Hepatocyte (in vitro differentiated cells): ENCODE measurements around the gene PEMT. TPM values are rescaled to one million over a fixed set of nuclear protein-coding genes. Genes with fewer than 3 reads are reported as not detected.

Source experiments
- DNase-seq: peaks from one replicate; pipeline ENCODE4 v3.0.0-alpha.2; 2016; ENCODE audit warnings: low spot score
- H2AFZ ChIP-seq: fragments of 200-600 bp; sonication (generic); 2 replicates; pipeline ENCODE4 v1.6.0; 2016; ENCODE audit warnings: antibody characterized with exemption, mild to moderate bottlenecking
- H3K27ac ChIP-seq: fragments of 200-600 bp; sonication (generic); 2 replicates; pipeline ENCODE4 v1.5.1; 2016; ENCODE audit warnings: mild to moderate bottlenecking
- H3K27me3 ChIP-seq: fragments of 200-600 bp; sonication (generic); 2 replicates; pipeline ENCODE4 v1.6.1; 2016
- H3K36me3 ChIP-seq: fragments of 200-600 bp; sonication (generic); replicated peaks from 2 replicates; pipeline ENCODE4 v1.5.1; 2016; ENCODE audit warnings: low read depth; ENCODE audit not compliant: insufficient read depth
- H3K4me1 ChIP-seq: fragments of 200-600 bp; sonication (generic); 2 replicates; pipeline ENCODE4 v1.5.1; 2016; ENCODE audit warnings: mild to moderate bottlenecking, moderate library complexity; ENCODE audit not compliant: insufficient read depth
- H3K4me2 ChIP-seq: fragments of 200-600 bp; sonication (generic); 2 replicates; pipeline ENCODE4 v1.6.0; 2016
- H3K4me3 ChIP-seq: fragments of 200-600 bp; sonication (generic); 2 replicates; pipeline ENCODE4 v1.5.1; 2016; ENCODE audit warnings: mild to moderate bottlenecking
- H3K79me2 ChIP-seq: fragments of 200-600 bp; sonication (generic); 2 replicates; pipeline ENCODE4 v1.6.0; 2017; ENCODE audit warnings: mild to moderate bottlenecking
- H3K9me2 ChIP-seq: fragments of 200-600 bp; sonication (generic); replicated peaks from 2 replicates; pipeline ENCODE4 v1.6.0; 2017; ENCODE audit warnings: mild to moderate bottlenecking; ENCODE audit not compliant: insufficient read depth
- H3K9me3 ChIP-seq: fragments of 200-600 bp; sonication (generic); 2 replicates; pipeline ENCODE4 v1.5.1; 2016; ENCODE audit warnings: low read depth, mild to moderate bottlenecking
- H4K20me1 ChIP-seq: fragments of 200-600 bp; sonication (generic); 2 replicates; pipeline ENCODE4 v1.6.0; 2016; ENCODE audit warnings: mild to moderate bottlenecking; ENCODE audit not compliant: insufficient read depth, poor library complexity, severe bottlenecking
- EZH2 ChIP-seq: fragments of 200-600 bp; sonication (generic); IDR thresholded peaks from 2 replicates; pipeline ENCODE4 v1.6.1; 2016; ENCODE audit warnings: antibody characterized with exemption, mild to moderate bottlenecking, borderline replicate concordance
- EZH2phosphoT487 ChIP-seq: fragments of 200-600 bp; sonication (generic); IDR thresholded peaks from one replicate; pipeline ENCODE4 v1.6.1; 2018; ENCODE audit warnings: antibody characterized with exemption, mild to moderate bottlenecking, low read depth, moderate library complexity; ENCODE audit not compliant: unreplicated experiment, severe bottlenecking
- WGBS: methylation state at CpG from one replicate; pipeline ENCODE4 v1.1.6; 2016; ENCODE audit warnings: low lambda C conversion rate; ENCODE audit errors: missing lambda C conversion rate; 5-methylcytosine and 5-hydroxymethylcytosine counted together
- polyA plus RNA-seq: library from polyadenylated mRNA; unstranded; fragments of >200 nt; fragmentation: Nextera tagmentation; extraction: Ambion mirVana; gene quantifications from 2 replicates; pipeline ENCODE4 v1.2.1, GENCODE V29; 2016
- total RNA-seq: library from RNA; depleted of rRNA; stranded (reverse); fragments of >200 nt; gene quantifications from 2 replicates; pipeline ENCODE4 v1.2.3, GENCODE V29; 2014
- TF ChIP-seq, protein P1 (sequence below): fragments of 200-600 bp; sonication (generic); IDR thresholded peaks from 2 replicates; pipeline ENCODE4 v1.5.1; 2016; ENCODE audit warnings: antibody characterized with exemption, mild to moderate bottlenecking; ENCODE audit not compliant: poor library complexity

Gene PEMT
- total and polyA plus RNA-seq, 2 experiments from 2014 or later: 50.1 to 70.4 TPM

DNA sequence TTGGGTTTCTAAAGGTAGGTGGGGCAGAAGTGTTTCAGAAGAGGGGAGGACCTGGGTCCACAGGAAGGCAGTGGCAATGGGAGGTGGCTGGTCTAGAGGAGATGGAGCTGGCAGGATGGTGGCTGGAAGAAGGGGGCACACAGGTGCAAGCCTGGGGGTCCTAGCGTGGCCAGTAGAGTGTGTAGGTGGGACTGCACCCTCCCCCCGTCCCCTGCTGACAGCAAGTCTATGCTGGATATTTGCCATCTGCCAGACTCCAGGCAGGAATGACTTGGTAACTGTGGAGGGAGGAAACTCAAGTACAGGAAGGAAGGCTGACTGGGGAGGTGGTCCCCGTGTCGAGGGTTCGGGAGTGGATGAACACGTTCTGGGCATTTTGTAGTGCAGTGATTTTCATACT, 106.1 kb downstream of the PEMT start:
- no peaks in the 10 kb centered on the region for H3K36me3 ChIP-seq
- peaks cover 7% of the 10 kb centered on the region for H4K20me1 ChIP-seq
- 95% methylated on average over 6 of the region's 6 CpGs for WGBS
- H3K27ac ChIP-seq: no peak overlapping the region
- H3K9me3 ChIP-seq: no peaks in the 10 kb centered on the region
- no peaks in the 10 kb centered on the region for H3K9me2 ChIP-seq
- DNase-seq: no peak
- TF ChIP-seq, protein P1, sequence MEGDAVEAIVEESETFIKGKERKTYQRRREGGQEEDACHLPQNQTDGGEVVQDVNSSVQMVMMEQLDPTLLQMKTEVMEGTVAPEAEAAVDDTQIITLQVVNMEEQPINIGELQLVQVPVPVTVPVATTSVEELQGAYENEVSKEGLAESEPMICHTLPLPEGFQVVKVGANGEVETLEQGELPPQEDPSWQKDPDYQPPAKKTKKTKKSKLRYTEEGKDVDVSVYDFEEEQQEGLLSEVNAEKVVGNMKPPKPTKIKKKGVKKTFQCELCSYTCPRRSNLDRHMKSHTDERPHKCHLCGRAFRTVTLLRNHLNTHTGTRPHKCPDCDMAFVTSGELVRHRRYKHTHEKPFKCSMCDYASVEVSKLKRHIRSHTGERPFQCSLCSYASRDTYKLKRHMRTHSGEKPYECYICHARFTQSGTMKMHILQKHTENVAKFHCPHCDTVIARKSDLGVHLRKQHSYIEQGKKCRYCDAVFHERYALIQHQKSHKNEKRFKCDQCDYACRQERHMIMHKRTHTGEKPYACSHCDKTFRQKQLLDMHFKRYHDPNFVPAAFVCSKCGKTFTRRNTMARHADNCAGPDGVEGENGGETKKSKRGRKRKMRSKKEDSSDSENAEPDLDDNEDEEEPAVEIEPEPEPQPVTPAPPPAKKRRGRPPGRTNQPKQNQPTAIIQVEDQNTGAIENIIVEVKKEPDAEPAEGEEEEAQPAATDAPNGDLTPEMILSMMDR: no peak
- TF ChIP-seq EZH2phosphoT487: no peak
- no peak for TF ChIP-seq EZH2
- H3K4me2 ChIP-seq: no peak overlapping the region
- H2AFZ ChIP-seq: no peak overlapping the region
- no peaks in the 10 kb centered on the region for H3K4me1 ChIP-seq
- no peak overlapping the region for H3K4me3 ChIP-seq
- H3K79me2 ChIP-seq: peaks cover 56% of the 10 kb centered on the region
- H3K27me3 ChIP-seq: no peaks in the 10 kb centered on the region

DNA sequence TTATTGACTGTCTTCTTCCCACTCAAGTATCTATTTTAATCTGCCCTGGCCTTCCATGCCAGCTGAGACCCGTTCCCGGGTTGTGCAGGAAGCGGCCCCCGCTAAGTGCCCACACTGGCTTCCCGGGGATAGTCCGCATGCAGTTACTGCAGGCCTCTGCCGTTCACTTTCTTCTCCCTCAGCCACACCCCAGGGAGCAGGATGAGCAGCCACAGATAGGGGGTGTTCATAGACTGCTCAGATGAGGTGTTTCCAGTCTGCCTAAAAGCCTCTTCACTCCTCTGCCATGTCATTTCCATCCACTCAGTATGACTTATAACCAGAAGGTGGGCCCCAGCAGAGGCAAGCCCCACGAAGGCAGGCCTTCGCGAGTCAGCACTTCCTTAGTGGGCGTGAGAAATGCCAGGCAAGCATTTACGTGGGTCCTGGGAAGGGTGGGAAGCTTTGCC, 107.0 kb downstream of the PEMT start:
- no peak for TF ChIP-seq EZH2phosphoT487
- no peak for TF ChIP-seq EZH2
- TF ChIP-seq, protein P1: no peak
- Histone ChIP-seq H3K9me3 (no peaks in the 10 kb centered on the region), H3K4me2 (no peak overlapping the region), H3K27me3 (no peaks in the 10 kb centered on the region), H3K79me2 (peaks cover 65% of the 10 kb centered on the region), H3K27ac (no peak overlapping the region), H3K4me1 (no peaks in the 10 kb centered on the region), H2AFZ (no peak overlapping the region), H3K4me3 (no peak overlapping the region), H4K20me1 (peaks cover 7% of the 10 kb centered on the region), H3K36me3 (no peaks in the 10 kb centered on the region), H3K9me2 (no peaks in the 10 kb centered on the region)
- no peak for DNase-seq
- WGBS: 91% methylated on average over 12 of the region's 12 CpGs

DNA sequence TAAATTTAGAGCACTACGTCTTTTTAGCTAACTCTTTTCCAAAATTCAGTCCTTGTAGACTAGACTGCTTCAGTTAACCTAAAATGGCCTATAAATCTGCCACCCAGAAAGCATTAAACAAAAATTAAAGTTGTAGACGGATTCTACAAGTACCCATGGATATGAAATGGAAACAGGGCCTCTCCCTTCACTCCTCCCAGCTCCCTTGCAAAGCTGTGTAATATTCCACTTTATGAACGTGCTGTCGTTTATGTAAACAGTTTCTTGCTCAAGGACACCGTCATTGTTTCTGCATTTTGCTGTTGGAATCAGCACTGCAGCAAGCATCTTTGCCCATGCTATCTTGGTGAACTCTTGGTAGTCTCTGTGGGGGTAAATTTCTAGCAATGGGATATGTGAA, 109.6 kb downstream of the PEMT start:
- Histone ChIP-seq H4K20me1 (peaks cover 7% of the 10 kb centered on the region), H3K79me2 (peaks cover 88% of the 10 kb centered on the region)
- 88% methylated on average over 5 of the region's 5 CpGs for WGBS

More for the DNA sequence above, 109.6 kb downstream of the PEMT start:
- DNase-seq: no peak
- no peaks in the 10 kb centered on the region for H3K36me3 ChIP-seq
- H2AFZ ChIP-seq: no peak overlapping the region
- H3K9me3 ChIP-seq: no peaks in the 10 kb centered on the region
- no peaks in the 10 kb centered on the region for H3K27me3 ChIP-seq
- H3K27ac ChIP-seq: no peak overlapping the region
- H3K4me3 ChIP-seq: no peak overlapping the region
- H3K4me2 ChIP-seq: no peak overlapping the region
- H3K9me2 ChIP-seq: no peaks in the 10 kb centered on the region
- no peak for TF ChIP-seq EZH2phosphoT487
- no peak for TF ChIP-seq EZH2
- TF ChIP-seq, protein P1: no peak
- peaks cover 9% of the 10 kb centered on the region for H3K4me1 ChIP-seq
